HCT116 (cell line): Measurements from ENCODE around the gene THSD4. TPM values are rescaled to one million over a fixed set of nuclear protein-coding genes. Genes with fewer than 3 reads are reported as not detected.

Experiments used
- ATAC-seq: fragments of 200-7000 bp; cut with Tn5 transposase; 2 replicates; pipeline ENCODE4 v1.9.1; 2020; ENCODE audit warnings: mild to moderate bottlenecking, moderate library complexity
- BruUV-seq: library from RNA; stranded (reverse); fragments of 400-500 nt; replicated peaks from 2 replicates; lab custom pipeline; 2021; lab: Mats Ljungman, UMichigan
- CTCF ChIA-PET: fragments of 300-600 bp; sonication (Branson Sonifier 250); formaldehyde crosslinking; loops from one replicate; lab custom pipeline; 2021; ENCODE audit warnings: antibody characterized with exemption; lab: Charles Lee
- POLR2A ChIA-PET: fragments of 300-600, 350-600 bp; sonication (Branson Sonifier 250); formaldehyde crosslinking; loops from one replicate; lab custom pipeline; 2021; ENCODE audit warnings: antibody characterized with exemption; lab: Charles Lee
- RAD21 ChIA-PET, 2 experiments: fragments of 300-600 bp; sonication (Branson Sonifier 250); formaldehyde crosslinking; loops; one replicate each; lab custom pipeline; 2023; ENCODE audit warnings: low total read pairs in 2 of 2; ENCODE audit not compliant: uncharacterized antibody in 2 of 2, unreplicated experiment in 2 of 2, low non-redundant PET in 1 of 2; lab: Charles Lee
- DNase-seq: peaks from one replicate; pipeline ENCODE4 v3.0.0-alpha.2; 2010; ENCODE audit warnings: low read depth, low spot score
- H2AFZ ChIP-seq: fragments of 200-600 bp; shearing (Covaris generic), sonication (generic); 2 replicates; pipeline ENCODE4 v1.6.1; 2017; ENCODE audit warnings: low read depth, mixed run types, mixed read lengths, antibody characterized with exemption, low read length; ENCODE audit not compliant: poor library complexity, severe bottlenecking
- H3K27ac ChIP-seq: 2 replicates; pipeline ENCODE4 v1.5.1; 2012; ENCODE audit warnings: low read depth, low read length
- H3K27me3 ChIP-seq: fragments of 200-600 bp; sonication (generic); 2 replicates; pipeline ENCODE4 v1.6.1; 2016; ENCODE audit warnings: mixed run types, low read length, mixed read lengths; ENCODE audit not compliant: insufficient read depth
- H3K36me3 ChIP-seq, 2 experiments: fragments of 200-500 bp in 1 of 2; fragments of 200-600 bp in 1 of 2; sonication (Bioruptor generic) in 1 of 2; sonication (generic) in 1 of 2; 2 replicates each; pipeline versions ENCODE4 v1.5.1 to v1.6.1; 2014 to 2016; ENCODE audit warnings: low read length in 2 of 2, inconsistent platforms in 1 of 2, mixed read lengths in 1 of 2, mixed run types in 1 of 2; ENCODE audit not compliant: insufficient read depth in 2 of 2, control insufficient read depth in 1 of 2
- H3K4me1 ChIP-seq, 2 experiments: fragments of 200-600 bp in 1 of 2; sonication (generic) in 1 of 2; 2 replicates each; pipeline versions ENCODE4 v1.5.1 to v1.6.1; 2012 to 2017; ENCODE audit warnings: low read length in 2 of 2, inconsistent platforms in 1 of 2, mild to moderate bottlenecking in 1 of 2, mixed read lengths in 1 of 2, mixed run types in 1 of 2, moderate library complexity in 1 of 2; ENCODE audit not compliant: insufficient read depth in 2 of 2, control insufficient read depth in 1 of 2
- H3K4me2 ChIP-seq: fragments of 200-600 bp; sonication (generic); 2 replicates; pipeline ENCODE4 v1.6.1; 2017; ENCODE audit warnings: mixed run types, low read length, mixed read lengths
- H3K4me3 ChIP-seq, 2 experiments: fragments of 200-600 bp in 1 of 2; sonication (generic) in 1 of 2; replicated peaks in 1 of 2; 2 replicates each; pipeline ENCODE4 v1.5.1; 2011 to 2016; ENCODE audit warnings: low read length in 2 of 2, control low read depth in 1 of 2, low read depth in 1 of 2, mild to moderate bottlenecking in 1 of 2, mixed read lengths in 1 of 2, mixed run types in 1 of 2
- H3K79me2 ChIP-seq: fragments of 200-600 bp; sonication (generic); 2 replicates; pipeline ENCODE4 v1.6.1; 2017; ENCODE audit warnings: mild to moderate bottlenecking, mixed run types, low read length, moderate library complexity, mixed read lengths; ENCODE audit not compliant: insufficient read depth
- H3K9ac ChIP-seq: fragments of 200-600 bp; sonication (generic); 2 replicates; pipeline ENCODE4 v1.6.1; 2016; ENCODE audit warnings: low read length, mixed read lengths
- H3K9me2 ChIP-seq: fragments of 200-600 bp; sonication (generic), shearing (Covaris generic); 2 replicates; pipeline ENCODE4 v1.6.1; 2017; ENCODE audit warnings: mixed run types, mild to moderate bottlenecking, moderate library complexity; ENCODE audit not compliant: insufficient read depth
- H3K9me3 ChIP-seq, 2 experiments: fragments of 200-500 bp in 1 of 2; fragments of 200-600 bp in 1 of 2; sonication (Bioruptor generic) in 1 of 2; sonication (generic) in 1 of 2; 2 replicates each; pipeline ENCODE4 v1.6.1; 2014 to 2017; ENCODE audit warnings: low read length in 2 of 2, mixed read lengths in 2 of 2, inconsistent platforms in 1 of 2, low read depth in 1 of 2, mild to moderate bottlenecking in 1 of 2, mixed run types in 1 of 2, moderate library complexity in 1 of 2; ENCODE audit not compliant: control insufficient read depth in 1 of 2, insufficient read depth in 1 of 2
- H4K20me1 ChIP-seq: fragments of 200-600 bp; sonication (generic), shearing (Covaris generic); 2 replicates; pipeline ENCODE4 v1.6.1; 2017; ENCODE audit warnings: mixed run types, mild to moderate bottlenecking, moderate library complexity; ENCODE audit not compliant: insufficient read depth
- ATF3 ChIP-seq: IDR thresholded peaks from 2 replicates; pipeline ENCODE4 v1.6.1; 2012
- CBX3 ChIP-seq: IDR thresholded peaks from 2 replicates; pipeline ENCODE4 v1.6.1; 2012; ENCODE audit warnings: low read depth
- EGR1 ChIP-seq: IDR thresholded peaks from 2 replicates; pipeline ENCODE4 v1.6.1; 2012; ENCODE audit warnings: low read depth
- ELF1 ChIP-seq: IDR thresholded peaks from 2 replicates; pipeline ENCODE4 v1.6.1; 2012; ENCODE audit warnings: low read depth, borderline replicate concordance
- EZH2phosphoT487 ChIP-seq: fragments of 200-600 bp; IDR thresholded peaks from 2 replicates; pipeline ENCODE4 v1.6.1; 2018; ENCODE audit warnings: antibody characterized with exemption, borderline replicate concordance
- FOSL1 ChIP-seq: IDR thresholded peaks from 2 replicates; pipeline ENCODE4 v1.6.1; 2012; ENCODE audit warnings: low read depth
- JUND ChIP-seq: IDR thresholded peaks from 2 replicates; pipeline ENCODE4 v1.6.1; 2012
- MAX ChIP-seq: IDR thresholded peaks from 2 replicates; pipeline ENCODE4 v1.6.1; 2012
- REST ChIP-seq: IDR thresholded peaks from 2 replicates; pipeline ENCODE4 v1.6.1; 2012; ENCODE audit warnings: low read depth
- YY1 ChIP-seq: IDR thresholded peaks from 2 replicates; pipeline ENCODE4 v1.6.1; 2011; ENCODE audit warnings: low read length, low read depth, moderate library complexity, mild to moderate bottlenecking; ENCODE audit not compliant: insufficient replicate concordance; ENCODE audit errors: extremely low read depth
- ZBTB33 ChIP-seq: IDR thresholded peaks from 2 replicates; pipeline ENCODE4 v1.6.1; 2011; ENCODE audit warnings: mild to moderate bottlenecking, low read length, moderate library complexity; ENCODE audit not compliant: insufficient replicate concordance; ENCODE audit errors: extremely low read depth
- ZFX ChIP-seq: fragments of 450-650 bp; IDR thresholded peaks from 2 replicates; pipeline ENCODE4 v1.6.1; 2017
- ZNF274 ChIP-seq: fragments of 200-500 bp; sonication (Bioruptor generic); IDR thresholded peaks from 2 replicates; pipeline ENCODE4 v1.6.1; 2014; ENCODE audit warnings: mild to moderate bottlenecking, low read depth, low read length, inconsistent platforms
- intact Hi-C: fragments of 100-400 bp; cut with micrococcal nuclease; formaldehyde crosslinking; loops from 2 replicates; pipeline ENCODE4 v1.10.0; 2022
- total RNA-seq: library from RNA; stranded (reverse); gene quantifications from one replicate; pipeline ENCODE4 v1.2.1, GENCODE V29; 2021; ENCODE audit not compliant: unreplicated experiment

THSD4 gene
- total RNA-seq, 1 experiment from 2014 or later: 30.5 TPM

GRCh38 chr15:71189718-71190117 lies 74.4 kb downstream of the THSD4 start:
- Histone ChIP-seq H2AFZ (no peak overlapping the region), H3K27ac (no peak overlapping the region), H3K4me3 (no peak overlapping the region), H3K9me3 (no peaks in the 10 kb centered on the region), H3K9ac (no peak overlapping the region), H3K27me3 (no peaks in the 10 kb centered on the region), H3K9me2 (no peaks in the 10 kb centered on the region), H3K4me2 (no peak overlapping the region), H3K4me1 (no peaks in the 10 kb centered on the region), H3K79me2 (no peaks in the 10 kb centered on the region), H4K20me1 (no peaks in the 10 kb centered on the region), H3K36me3 (no peaks in the 10 kb centered on the region)
- no peak for DNase-seq
- BruUV-seq: no TSS peak
- ChIA-PET RAD21 (no interaction called here), POLR2A (no interaction called here), CTCF (no interaction called here)
- no peak for TF ChIP-seq ZBTB33
- TF ChIP-seq REST: no peak
- no peak for TF ChIP-seq ZNF274
- no peak for TF ChIP-seq CBX3
- TF ChIP-seq ZFX: no peak
- TF ChIP-seq EGR1: no peak
- no peak for TF ChIP-seq MAX
- no peak for TF ChIP-seq ELF1
- TF ChIP-seq EZH2phosphoT487: no peak
- no peak for TF ChIP-seq YY1
- no peak for TF ChIP-seq ATF3
- no peak for TF ChIP-seq JUND
- TF ChIP-seq FOSL1: no peak
- ATAC-seq: no peak
- intact Hi-C loops: no loop called here
